Smooth muscle cell of the pulmonary artery (primary cell): Measurements from ENCODE around the gene ADCY9. TPM values are rescaled to one million over a fixed set of nuclear protein-coding genes. Genes with fewer than 3 reads are reported as not detected.

Source experiments
- total RNA-seq: library from RNA; depleted of rRNA; stranded (reverse); fragments of >200 nt; gene quantifications from 2 replicates; pipeline ENCODE4 v1.2.3, GENCODE V29; 2014

The ADCY9 gene
- 20.6 and 34.7 TPM in 2 replicates for total RNA-seq

DNA sequence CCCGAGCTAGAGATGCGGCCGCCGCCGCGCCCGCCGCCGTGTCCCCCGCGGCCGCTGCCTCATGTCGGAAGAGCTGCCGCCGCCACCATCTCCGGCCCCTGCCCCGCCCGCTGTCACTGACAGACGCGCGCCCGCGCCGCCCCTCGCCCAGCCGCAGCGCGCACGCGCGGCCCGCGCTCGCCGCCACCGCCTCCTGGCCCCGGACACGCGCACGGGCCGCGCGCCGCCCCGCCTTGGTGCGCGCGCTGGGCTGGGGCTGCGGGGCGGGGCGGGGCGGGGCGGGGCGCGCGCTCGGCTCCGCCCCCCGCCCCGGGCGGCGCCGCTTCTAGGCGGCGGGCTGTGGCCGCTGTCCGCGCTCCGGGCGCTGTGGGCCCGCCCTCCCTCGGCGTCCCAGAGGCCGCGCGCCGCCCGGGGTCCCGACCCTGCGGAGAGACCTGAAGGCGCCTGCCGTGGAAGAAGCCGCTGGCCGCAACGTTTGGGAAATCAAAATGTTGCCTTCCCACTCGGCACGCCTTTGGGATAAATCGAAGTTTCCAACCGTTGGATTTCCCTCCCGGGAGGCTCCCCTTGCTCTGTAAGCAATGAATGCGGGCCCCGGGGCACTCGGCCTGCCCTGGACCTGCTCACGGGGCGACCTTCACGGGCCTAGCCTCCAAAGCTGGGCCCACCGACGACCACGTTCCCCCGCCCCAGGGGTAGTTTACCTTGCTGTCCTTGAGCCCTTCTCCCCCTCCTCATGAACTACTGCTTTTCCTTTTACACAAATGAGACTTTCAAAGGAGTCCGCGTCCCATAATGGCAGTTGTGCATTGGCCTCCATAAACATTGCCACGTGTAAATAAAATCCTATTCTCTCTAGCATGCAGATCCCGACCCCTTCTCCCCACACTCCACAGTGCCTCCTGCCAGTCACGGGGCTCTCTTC, at the start of gene ADCY9:
TSS of gene ADCY9 (minus strand) at position 118 of the 925 bp plus-strand sequence. CDS start 1,000 bp downstream, outside the sequence.

Other genes starting within 250 kb of the ADCY9 start
- 19.6 and 21.4 TPM in 2 replicates for gene CREBBP, start 235.7 kb downstream of the ADCY9 start, total RNA-seq
- gene SRL, start 125.6 kb upstream of the ADCY9 start, total RNA-seq, result 0.13 TPM in 1 of 2 replicates, not detected in the other
- gene TFAP4, start 156.6 kb upstream of the ADCY9 start, total RNA-seq, result 3.8 and 7.4 TPM in 2 replicates
- gene GLIS2, start 199.6 kb upstream of the ADCY9 start, total RNA-seq, result 5.9 and 7.8 TPM in 2 replicates
- 13.6 and 23.2 TPM in 2 replicates for gene PAM16, start 234.9 kb upstream of the ADCY9 start, total RNA-seq